Fibroblast of lung (primary cell): ENCODE measurements around the gene SHFL. TPM values are rescaled to one million over a fixed set of nuclear protein-coding genes. Genes with fewer than 3 reads are reported as not detected.

Experiments
- DNase-seq, 2 donors: peaks; one replicate each; pipeline versions ENCODE4 v3.0.0 to v3.0.0-alpha.2; 2010; ENCODE audit warnings: low read depth in 2 of 2
- H2AFZ ChIP-seq: 2 replicates; pipeline ENCODE4 v1.5.1; 2012; ENCODE audit warnings: low read length, control low read depth, inconsistent platforms
- H3K27ac ChIP-seq: 2 replicates; pipeline ENCODE4 v1.5.1; 2011; ENCODE audit warnings: low read length, control low read depth; ENCODE audit not compliant: insufficient read depth
- H3K27me3 ChIP-seq: 2 replicates; pipeline ENCODE4 v1.5.1; 2011; ENCODE audit warnings: mild to moderate bottlenecking, low read length; ENCODE audit not compliant: control insufficient read depth, insufficient read depth
- H3K36me3 ChIP-seq: 2 replicates; pipeline ENCODE4 v1.5.1; 2011; ENCODE audit warnings: low read length; ENCODE audit not compliant: control insufficient read depth, insufficient read depth
- H3K4me1 ChIP-seq: 2 replicates; pipeline ENCODE4 v1.5.1; 2011; ENCODE audit warnings: low read length; ENCODE audit not compliant: control insufficient read depth, insufficient read depth; ENCODE audit errors: extremely low read depth
- H3K4me2 ChIP-seq: 2 replicates; pipeline ENCODE4 v1.5.1; 2011; ENCODE audit warnings: low read length, control low read depth; ENCODE audit not compliant: insufficient read depth; ENCODE audit errors: extremely low read depth
- H3K4me3 ChIP-seq, 4 experiments: fragments of 200-600 bp in 1 of 4; sonication (generic) in 1 of 4; replicated peaks in 1 of 4; 2 replicates each; pipeline ENCODE4 v1.5.1; 2011 to 2016; ENCODE audit warnings: low read length in 4 of 4, low read depth in 3 of 4, mild to moderate bottlenecking in 3 of 4, control low read depth in 2 of 4, inconsistent platforms in 1 of 4, mixed read lengths in 1 of 4; ENCODE audit not compliant: insufficient read depth in 1 of 4; ENCODE audit errors: control extremely low read depth in 1 of 4
- H3K79me2 ChIP-seq: 2 replicates; pipeline ENCODE4 v1.5.1; 2012; ENCODE audit warnings: mild to moderate bottlenecking, low read length, inconsistent platforms; ENCODE audit not compliant: control insufficient read depth, insufficient read depth
- H3K9ac ChIP-seq: 2 replicates; pipeline ENCODE4 v1.5.1; 2011; ENCODE audit warnings: mild to moderate bottlenecking, low read length, control low read depth; ENCODE audit not compliant: insufficient read depth
- H3K9me3 ChIP-seq: 2 replicates; pipeline ENCODE4 v1.5.1; 2012; ENCODE audit warnings: low read depth, low read length; ENCODE audit not compliant: control insufficient read depth, insufficient read depth
- H4K20me1 ChIP-seq: 2 replicates; pipeline ENCODE4 v1.5.1; 2011; ENCODE audit warnings: low read length; ENCODE audit not compliant: control insufficient read depth, insufficient read depth; ENCODE audit errors: extremely low read depth
- EZH2 ChIP-seq: IDR thresholded peaks from 2 replicates; pipeline ENCODE4 v1.5.1; 2012; ENCODE audit warnings: low read length, control low read depth, mild to moderate bottlenecking; ENCODE audit errors: missing control alignments
- polyA plus RNA-seq, 2 donors: library from polyadenylated mRNA; depleted of rRNA in 1 of 2; stranded (reverse) in 1 of 2; unstranded in 1 of 2; fragments of >200 nt; gene quantifications; 2 replicates each; pipeline ENCODE4 v1.2.1, GENCODE V29; 2011 to 2012; ENCODE audit warnings: missing spikeins in 1 of 2
- total RNA-seq: library from RNA; depleted of rRNA; stranded (reverse); fragments of >200 nt; gene quantifications from 2 replicates; pipeline ENCODE4 v1.2.1, GENCODE V29; 2014
- TF ChIP-seq, protein P1 (sequence below), 2 donors: IDR thresholded peaks in 1 of 2; conservative IDR thresholded peaks in 1 of 2; 1 replicate in 1 of 2; 2 replicates in 1 of 2; pipeline ENCODE4 v1.5.1; 2011 to 2012; ENCODE audit warnings: low read length in 2 of 2, control low read depth in 1 of 2, inconsistent platforms in 1 of 2, low read depth in 1 of 2, mild to moderate bottlenecking in 1 of 2

The SHFL gene
- total and polyA plus RNA-seq, 2 donors (not counting 1 experiment from before 2014, with no cell fraction given): 29.0 to 29.4 TPM

DNA sequence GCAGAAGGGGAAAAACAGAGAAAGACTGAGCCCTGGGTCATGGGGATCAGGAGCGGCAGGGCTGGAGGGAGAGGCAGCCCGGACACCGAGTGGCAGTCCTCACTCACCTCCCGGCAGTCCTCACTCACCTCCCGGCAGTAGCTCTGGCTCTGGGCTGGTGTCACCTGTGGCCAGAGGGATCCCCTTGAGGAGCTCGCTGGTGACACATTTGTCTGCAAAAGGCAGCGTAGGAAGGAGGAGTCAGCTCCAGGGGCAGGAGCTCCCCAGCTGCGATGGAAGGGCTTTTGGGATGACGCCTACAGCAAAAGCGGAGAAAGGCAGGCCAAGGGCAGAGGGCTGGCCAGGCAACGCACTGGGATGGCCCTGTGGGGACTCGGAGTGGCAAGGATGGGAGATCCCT lies 32.8 kb downstream of the SHFL start:
- Histone ChIP-seq H3K4me1 (peaks cover 9% of the 10 kb centered on the region), H3K4me2 (peak overlapping the region; percentile 95), H3K27ac (peak overlapping the region; percentile 93), H3K9me3 (no peaks in the 10 kb centered on the region), H4K20me1 (no peaks in the 10 kb centered on the region), H2AFZ (no peak overlapping the region), H3K4me3 (peak overlapping the region; percentile 86 to 99 (median 97)), H3K9ac (peak overlapping the region; percentile 94), H3K27me3 (no peaks in the 10 kb centered on the region), H3K36me3 (peaks cover 21% of the 10 kb centered on the region), H3K79me2 (peaks cover 12% of the 10 kb centered on the region)
- TF ChIP-seq, protein P1, sequence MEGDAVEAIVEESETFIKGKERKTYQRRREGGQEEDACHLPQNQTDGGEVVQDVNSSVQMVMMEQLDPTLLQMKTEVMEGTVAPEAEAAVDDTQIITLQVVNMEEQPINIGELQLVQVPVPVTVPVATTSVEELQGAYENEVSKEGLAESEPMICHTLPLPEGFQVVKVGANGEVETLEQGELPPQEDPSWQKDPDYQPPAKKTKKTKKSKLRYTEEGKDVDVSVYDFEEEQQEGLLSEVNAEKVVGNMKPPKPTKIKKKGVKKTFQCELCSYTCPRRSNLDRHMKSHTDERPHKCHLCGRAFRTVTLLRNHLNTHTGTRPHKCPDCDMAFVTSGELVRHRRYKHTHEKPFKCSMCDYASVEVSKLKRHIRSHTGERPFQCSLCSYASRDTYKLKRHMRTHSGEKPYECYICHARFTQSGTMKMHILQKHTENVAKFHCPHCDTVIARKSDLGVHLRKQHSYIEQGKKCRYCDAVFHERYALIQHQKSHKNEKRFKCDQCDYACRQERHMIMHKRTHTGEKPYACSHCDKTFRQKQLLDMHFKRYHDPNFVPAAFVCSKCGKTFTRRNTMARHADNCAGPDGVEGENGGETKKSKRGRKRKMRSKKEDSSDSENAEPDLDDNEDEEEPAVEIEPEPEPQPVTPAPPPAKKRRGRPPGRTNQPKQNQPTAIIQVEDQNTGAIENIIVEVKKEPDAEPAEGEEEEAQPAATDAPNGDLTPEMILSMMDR (conservative IDR thresholded peaks at IDR 0.05 in 1 of 2, IDR thresholded peaks at IDR 0.05 in 1 of 2; ENCODE audit: low read depth in 1 of 2, low read length in 2 of 2): no peak
- no peak for TF ChIP-seq EZH2
- no peak for DNase-seq

DNA sequence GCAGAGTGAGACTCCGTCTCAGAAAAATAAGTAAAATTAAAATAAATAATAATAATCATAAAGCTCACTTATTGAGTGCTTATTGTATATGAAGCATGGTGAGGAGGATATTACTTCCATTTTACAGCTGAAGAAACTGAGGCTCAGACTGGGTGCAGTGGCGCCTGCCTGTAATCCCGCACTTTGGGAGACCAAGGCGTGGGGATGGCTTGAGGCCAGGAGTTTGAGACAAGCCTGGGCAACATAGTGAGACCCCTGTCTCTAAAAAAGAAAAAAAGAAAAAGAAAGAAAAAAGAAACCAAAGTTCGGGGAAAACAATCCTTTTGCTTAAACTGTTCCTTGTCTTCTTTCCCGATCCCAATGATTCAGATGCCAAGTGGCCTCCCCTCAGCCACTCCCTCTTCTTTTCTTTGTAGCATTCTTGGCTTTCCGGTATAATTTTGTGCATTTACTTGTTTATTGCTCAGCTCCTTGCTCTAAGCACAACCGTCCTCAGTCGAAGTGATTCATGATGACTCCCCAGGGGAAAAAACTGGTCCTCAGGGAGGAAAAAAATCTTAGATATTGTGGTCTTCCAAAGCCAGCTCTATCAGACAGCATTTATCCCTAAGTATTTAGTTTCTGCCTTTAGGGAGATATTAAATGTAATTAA lies 34.5 kb downstream of the SHFL start:
- Histone ChIP-seq H4K20me1 (no peaks in the 10 kb centered on the region), H3K4me3 (peak overlapping the region in 2 of 4 experiments; percentile 6 to 35), H3K9ac (no peak overlapping the region), H2AFZ (no peak overlapping the region), H3K4me2 (peak overlapping the region; percentile 48), H3K79me2 (peaks cover 12% of the 10 kb centered on the region), H3K9me3 (no peaks in the 10 kb centered on the region), H3K36me3 (peaks cover 10% of the 10 kb centered on the region), H3K4me1 (peaks cover 9% of the 10 kb centered on the region), H3K27me3 (no peaks in the 10 kb centered on the region), H3K27ac (peak overlapping the region; percentile 27)
- TF ChIP-seq, protein P1 (conservative IDR thresholded peaks at IDR 0.05 in 1 of 2, IDR thresholded peaks at IDR 0.05 in 1 of 2; ENCODE audit: low read depth in 1 of 2, low read length in 2 of 2): no peak
- TF ChIP-seq EZH2: no peak
- peak; percentile 73 to 88 for DNase-seq

DNA sequence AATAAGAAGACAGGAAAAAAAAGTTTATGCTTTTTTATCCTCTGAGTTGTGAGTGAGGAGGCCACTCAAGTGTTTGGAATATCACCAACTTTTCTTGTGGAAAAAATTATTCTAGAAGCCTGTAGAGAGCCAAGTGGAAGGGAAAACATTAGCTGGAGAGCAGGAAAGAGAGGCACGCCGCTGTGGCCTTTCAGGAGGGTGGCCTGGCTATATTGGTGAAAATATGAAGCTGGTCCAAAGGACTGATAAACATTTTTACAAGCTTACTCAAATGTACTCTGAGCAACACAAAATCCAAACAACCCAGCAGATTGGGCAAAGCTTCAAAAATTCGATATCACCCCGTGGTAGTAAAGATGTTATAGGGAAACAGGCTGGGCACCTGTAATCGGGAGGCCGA lies 35.9 kb downstream of the SHFL start:
- peak overlapping the region; percentile 56 for H3K27ac ChIP-seq
- no peak overlapping the region for H3K4me3 ChIP-seq
- H3K9me3 ChIP-seq: no peaks in the 10 kb centered on the region
- no peaks in the 10 kb centered on the region for H3K27me3 ChIP-seq
- H4K20me1 ChIP-seq: no peaks in the 10 kb centered on the region
- TF ChIP-seq, protein P1 (conservative IDR thresholded peaks at IDR 0.05 in 1 of 2, IDR thresholded peaks at IDR 0.05 in 1 of 2; ENCODE audit: low read depth in 1 of 2, low read length in 2 of 2): no peak
- no peak for TF ChIP-seq EZH2
- no peak overlapping the region for H3K9ac ChIP-seq
- H3K4me2 ChIP-seq: no peak overlapping the region
- H3K79me2 ChIP-seq: peaks cover 12% of the 10 kb centered on the region
- H3K4me1 ChIP-seq: peaks cover 9% of the 10 kb centered on the region
- H3K36me3 ChIP-seq: no peaks in the 10 kb centered on the region
- H2AFZ ChIP-seq: no peak overlapping the region
- DNase-seq: peak; percentile 64 to 75
